Measurements from ENCODE around the gene TCEA2. TPM values are rescaled to one million over a fixed set of nuclear protein-coding genes. Genes with fewer than 3 reads are reported as not detected.

Gene TCEA2
- total and polyA plus RNA-seq, 2 of the 13 experiments (the other 11 are each of a cell fraction or from before 2014, with no cell fraction given), result 28.1 to 33.7 TPM

- TF ChIP-seq ZBTB21 (CRISPR knock-in tag; IDR thresholded peaks at IDR 0.05), result 0 out of 2 replicates have a peak, but pooled peaks have one; percentile 6
- no peak for TF ChIP-seq ZNF800 (CRISPR knock-in tag; IDR thresholded peaks at IDR 0.05)
- TF ChIP-seq RBFOX2 (IDR thresholded peaks at IDR 0.05; ENCODE audit: low read depth, low read length), result no peak
- no peak for TF ChIP-seq ZNF282 (IDR thresholded peaks at IDR 0.05; ENCODE audit: partially characterized antibody)
- no peak for TF ChIP-seq ASH2L (IDR thresholded peaks at IDR 0.05; ENCODE audit: insufficient read length, low read depth, low read length)
- TF ChIP-seq, protein P1, sequence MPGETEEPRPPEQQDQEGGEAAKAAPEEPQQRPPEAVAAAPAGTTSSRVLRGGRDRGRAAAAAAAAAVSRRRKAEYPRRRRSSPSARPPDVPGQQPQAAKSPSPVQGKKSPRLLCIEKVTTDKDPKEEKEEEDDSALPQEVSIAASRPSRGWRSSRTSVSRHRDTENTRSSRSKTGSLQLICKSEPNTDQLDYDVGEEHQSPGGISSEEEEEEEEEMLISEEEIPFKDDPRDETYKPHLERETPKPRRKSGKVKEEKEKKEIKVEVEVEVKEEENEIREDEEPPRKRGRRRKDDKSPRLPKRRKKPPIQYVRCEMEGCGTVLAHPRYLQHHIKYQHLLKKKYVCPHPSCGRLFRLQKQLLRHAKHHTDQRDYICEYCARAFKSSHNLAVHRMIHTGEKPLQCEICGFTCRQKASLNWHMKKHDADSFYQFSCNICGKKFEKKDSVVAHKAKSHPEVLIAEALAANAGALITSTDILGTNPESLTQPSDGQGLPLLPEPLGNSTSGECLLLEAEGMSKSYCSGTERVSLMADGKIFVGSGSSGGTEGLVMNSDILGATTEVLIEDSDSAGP (CRISPR knock-in tag; IDR thresholded peaks at IDR 0.05; ENCODE audit: borderline replicate concordance), result peak; percentile 82; the same call in 1 of the 2 replicates
- peak; percentile 57; the same call in 1 of the 2 replicates for TF ChIP-seq HNRNPL (IDR thresholded peaks at IDR 0.05; ENCODE audit: low read depth, low read length)
- no peak for TF ChIP-seq ZNF646 (CRISPR knock-in tag; IDR thresholded peaks at IDR 0.05)
- TF ChIP-seq HDAC1 (CRISPR knock-in tag; IDR thresholded peaks at IDR 0.05), result no peak
- no peak for TF ChIP-seq ZNF691 (CRISPR knock-in tag; IDR thresholded peaks at IDR 0.05; ENCODE audit: borderline replicate concordance, low read depth)
- no peak for TF ChIP-seq ZKSCAN5 (CRISPR knock-in tag; IDR thresholded peaks at IDR 0.05)
- TF ChIP-seq MED8 (CRISPR knock-in tag; IDR thresholded peaks at IDR 0.05; ENCODE audit: insufficient replicate concordance), result no peak
- TF ChIP-seq, protein P2, sequence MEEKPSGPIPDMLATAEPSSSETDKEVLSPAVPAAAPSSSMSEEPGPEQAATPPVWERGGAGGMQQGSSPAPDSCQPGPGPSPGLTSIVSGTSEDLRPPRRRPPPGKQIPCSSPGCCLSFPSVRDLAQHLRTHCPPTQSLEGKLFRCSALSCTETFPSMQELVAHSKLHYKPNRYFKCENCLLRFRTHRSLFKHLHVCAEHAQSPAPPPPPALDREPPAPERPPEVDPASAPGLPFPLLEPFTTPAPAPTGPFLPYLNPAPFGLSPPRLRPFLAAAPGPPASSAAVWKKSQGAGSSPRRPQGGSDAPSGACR (CRISPR knock-in tag; IDR thresholded peaks at IDR 0.05), result no peak
- no peak for TF ChIP-seq ZNF563 (CRISPR knock-in tag; IDR thresholded peaks at IDR 0.05)
- TF ChIP-seq ZNF496 (CRISPR knock-in tag; IDR thresholded peaks at IDR 0.05; ENCODE audit: insufficient replicate concordance), result no peak
Observed at GRCh38 chr20:64069614-64070243, 6.7 kb downstream of the TCEA2 start (continued).
